ENCODE measurements around the gene PDCD1LG2.
"Not testable (repeated sequence)": the region's sequence is repeated elsewhere in the genome, so short reads cannot be mapped to it uniquely, and the experiment has no call there.

The PDCD1LG2 gene

DNA sequence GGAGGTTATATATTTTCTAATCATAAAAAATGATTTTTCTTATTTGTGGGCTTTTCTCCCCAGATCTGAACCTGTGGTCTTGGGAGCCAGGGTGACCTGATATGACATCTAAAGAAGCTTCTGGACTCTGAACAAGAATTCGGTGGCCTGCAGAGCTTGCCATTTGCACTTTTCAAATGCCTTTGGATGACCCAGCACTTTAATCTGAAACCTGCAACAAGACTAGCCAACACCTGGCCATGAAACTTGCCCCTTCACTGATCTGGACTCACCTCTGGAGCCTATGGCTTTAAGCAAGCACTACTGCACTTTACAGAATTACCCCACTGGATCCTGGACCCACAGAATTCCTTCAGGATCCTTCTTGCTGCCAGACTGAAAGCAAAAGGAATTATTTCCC lies 59.6 kb downstream of the PDCD1LG2 start:
- no peak for DNase-seq

DNA sequence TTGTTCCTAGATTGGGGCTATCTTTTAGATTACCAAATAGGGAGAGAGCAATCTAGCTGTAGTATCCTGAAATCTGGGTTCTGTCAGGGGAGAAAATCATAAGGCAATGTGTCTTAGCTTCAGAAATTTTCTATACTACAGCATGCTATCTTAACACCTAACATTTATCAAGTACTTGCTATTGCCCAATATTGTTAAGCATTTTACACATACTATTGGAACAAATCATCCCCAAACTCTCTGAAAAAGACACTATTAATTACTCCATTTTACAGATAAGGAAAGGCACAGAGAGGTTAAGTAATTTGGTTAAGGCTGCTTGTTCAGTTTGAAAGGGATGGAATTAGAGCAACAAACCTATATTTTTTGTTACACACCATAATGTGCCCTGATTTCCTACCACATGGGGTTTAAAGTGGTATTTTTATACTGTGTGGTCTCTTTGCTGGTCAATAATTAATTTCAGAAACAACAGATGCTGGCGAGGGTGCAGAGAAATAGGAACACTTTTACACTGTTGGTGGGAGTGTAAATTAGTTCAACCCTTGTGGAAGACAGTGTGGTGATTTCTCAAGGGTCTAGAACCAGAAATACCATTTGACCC lies 61.4 kb downstream of the PDCD1LG2 start:
- DNase-seq: no peak

DNA sequence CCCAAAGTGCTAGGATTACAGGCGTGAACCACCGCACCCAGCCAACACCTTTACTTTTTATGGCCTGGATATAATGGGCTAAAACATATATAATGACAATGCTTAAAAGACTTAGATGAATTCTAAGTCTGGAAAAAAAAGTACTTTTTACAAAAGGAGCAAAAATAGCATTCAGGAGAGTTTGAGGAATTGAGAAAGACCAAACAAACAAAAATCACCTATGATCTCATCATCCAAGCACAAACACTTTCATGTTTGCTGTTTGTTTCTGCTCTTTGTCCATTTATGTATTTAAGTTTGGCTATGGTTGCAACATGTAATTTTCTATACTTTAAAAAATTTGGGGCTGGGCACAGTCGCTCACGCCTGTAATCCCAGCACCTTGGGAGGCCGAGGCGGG lies 63.8 kb downstream of the PDCD1LG2 start:
- no peak for DNase-seq

DNA sequence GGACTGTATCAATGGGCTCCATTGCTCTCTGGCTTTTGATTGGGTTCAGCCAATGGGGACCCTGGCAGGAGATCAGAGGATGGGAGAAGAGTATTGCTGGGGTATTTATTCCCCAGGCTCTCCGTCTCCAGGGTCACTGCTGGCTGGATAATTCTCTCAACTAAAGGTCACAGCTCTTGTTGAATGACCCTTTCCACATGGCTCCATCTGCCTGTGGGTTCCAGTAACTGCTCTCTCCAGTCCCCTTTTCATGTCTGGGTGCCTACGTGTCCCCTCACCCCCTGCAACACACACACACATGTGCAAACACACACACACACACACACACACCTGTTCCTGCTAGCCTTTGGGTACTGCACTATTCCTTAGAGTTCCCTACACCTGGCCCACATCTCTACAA lies 64.7 kb downstream of the PDCD1LG2 start:
- DNase-seq: no peak

DNA sequence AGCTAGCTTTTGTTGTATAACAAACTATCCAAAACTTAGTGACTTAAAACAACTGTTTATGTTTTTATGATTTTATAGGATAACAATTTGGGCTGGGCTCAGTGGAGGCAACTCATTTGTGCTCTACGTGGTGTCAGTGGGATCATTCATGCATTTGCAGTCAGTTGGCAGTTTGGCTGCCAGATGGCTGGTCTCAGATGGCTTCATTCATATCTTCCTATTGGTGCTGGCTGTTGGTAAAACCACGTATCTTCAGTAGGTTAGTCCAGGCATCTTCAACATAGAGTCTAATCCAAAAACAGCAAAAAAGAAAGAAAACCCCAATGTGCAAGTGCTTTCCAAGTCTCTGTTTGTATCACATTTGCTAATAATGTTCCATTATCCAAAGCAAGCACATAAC lies 66.9 kb downstream of the PDCD1LG2 start:
- DNase-seq: no peak

DNA sequence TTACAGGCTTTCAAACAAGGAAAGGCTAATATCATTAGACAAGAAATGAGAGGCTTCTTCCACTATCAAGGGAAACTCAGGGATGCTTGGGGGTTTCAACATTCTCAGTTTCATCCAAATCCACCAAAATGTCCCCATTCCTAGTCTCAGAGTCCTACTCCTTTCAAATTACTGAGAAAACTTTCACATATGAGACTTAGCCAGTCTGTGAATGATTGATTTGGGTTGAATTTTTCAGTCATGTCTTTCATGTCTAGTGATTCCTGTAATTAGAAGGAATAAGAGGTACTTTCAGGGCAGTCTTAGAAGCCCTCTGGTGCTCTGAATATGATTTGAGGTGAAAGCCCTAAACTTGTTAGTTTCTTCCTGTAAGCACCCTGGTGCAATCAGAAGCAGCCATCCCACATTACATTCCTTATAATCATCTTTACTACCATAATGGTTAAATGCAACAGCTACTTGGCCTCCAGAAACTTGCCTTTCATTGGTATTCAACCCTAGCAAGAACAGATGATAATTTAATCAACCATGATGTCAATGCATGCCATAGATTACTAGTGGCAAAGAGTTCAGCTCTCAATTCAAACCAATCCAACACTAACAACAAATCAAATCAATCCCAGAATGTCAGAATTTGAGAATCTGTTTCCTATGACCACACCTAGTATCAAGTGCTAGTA lies 67.8 kb downstream of the PDCD1LG2 start:
- no peak for DNase-seq

DNA sequence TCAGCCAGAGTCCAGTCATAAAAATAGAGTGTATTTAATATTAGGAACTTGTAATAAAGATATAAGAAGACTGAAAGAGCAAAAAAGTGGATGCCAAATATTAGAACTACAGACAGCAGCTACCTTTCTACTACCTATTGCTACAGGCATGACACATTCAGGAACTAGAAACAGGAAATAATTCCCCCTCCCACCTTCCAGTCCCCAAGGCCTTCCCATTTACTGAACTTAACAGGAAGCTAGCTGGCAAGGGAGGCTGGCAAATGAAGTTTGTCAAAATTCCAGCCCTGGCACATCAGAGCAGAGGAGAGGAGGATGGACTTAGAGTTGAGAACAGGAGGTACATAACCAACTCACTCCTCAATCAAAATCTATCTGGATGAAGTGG lies 68.4 kb downstream of the PDCD1LG2 start:
- DNase-seq: no peak

DNA sequence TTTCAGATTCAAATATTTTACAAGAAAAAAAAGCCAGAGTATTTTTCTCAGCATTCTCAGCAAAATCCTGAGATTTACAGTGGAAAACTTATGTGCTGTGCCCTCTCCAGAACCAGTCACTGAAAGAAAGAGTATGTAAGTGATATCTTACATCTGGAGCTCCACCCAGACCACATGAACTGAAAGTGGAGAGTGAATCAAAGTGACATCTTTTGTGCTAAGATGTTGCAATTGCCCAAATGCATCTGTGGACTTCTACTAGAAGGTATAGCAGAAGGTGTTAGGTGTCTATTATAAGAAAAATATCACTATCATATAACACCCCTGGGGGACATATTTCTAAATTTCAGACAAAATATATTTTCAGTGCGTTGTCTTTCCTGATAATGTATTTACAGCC lies 69.5 kb downstream of the PDCD1LG2 start:
- DNase-seq: no peak

DNA sequence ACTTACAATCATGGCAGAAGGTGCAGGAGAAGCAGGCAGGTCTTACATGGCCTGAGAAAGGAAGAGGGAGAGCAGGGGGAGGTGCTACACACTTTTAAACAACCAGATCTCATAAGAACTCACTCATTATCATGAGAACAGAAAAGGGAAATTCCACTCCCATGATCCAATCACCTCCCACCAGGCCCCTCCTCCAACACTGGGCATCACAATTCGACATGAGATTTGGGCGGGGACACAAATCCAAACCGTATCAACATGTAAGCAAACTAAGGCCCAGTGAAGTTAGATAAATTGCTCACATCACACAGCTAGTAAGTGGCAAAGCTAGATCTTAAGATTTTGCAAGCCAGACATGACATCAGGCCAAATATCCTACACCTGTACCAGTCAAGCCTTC lies 70.3 kb downstream of the PDCD1LG2 start:
- DNase-seq: no peak

DNA sequence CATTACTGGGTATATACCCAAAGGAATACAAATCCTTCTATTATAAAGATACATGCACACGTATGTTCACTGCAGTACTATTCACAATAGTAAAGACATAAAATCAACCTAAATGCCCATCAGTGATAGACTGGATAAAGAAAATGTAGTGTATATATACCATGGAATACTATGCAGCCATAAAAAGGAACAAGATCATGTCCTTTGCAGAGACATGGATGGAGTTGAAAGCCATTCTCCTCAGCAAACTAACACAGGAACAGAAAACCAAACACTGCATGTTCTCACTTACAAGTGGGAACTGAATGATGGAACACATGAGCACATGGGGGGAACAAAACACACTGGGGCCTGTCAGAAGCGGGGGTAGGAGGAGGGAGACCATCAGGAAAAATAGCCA lies 71.4 kb downstream of the PDCD1LG2 start:
- DNase-seq: not testable (repeated sequence)

DNA sequence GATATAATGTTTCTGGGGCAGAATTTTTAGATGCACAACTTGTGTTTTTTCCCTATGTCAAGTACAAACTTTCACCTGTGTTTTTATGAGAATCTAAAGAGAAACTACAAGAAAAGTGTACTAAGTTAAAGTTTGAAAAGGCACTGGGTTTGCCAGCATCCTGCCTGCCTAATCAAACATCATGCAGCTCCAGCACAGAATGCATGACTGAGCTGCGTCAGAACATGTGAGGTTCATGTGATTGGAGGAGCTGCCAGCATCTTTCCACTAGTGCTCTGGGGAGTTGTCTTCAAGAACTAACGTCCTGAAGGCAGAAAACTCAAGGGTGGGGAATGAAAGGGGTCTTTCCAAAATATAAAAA lies 72.5 kb downstream of the PDCD1LG2 start:
- DNase-seq: no peak

DNA sequence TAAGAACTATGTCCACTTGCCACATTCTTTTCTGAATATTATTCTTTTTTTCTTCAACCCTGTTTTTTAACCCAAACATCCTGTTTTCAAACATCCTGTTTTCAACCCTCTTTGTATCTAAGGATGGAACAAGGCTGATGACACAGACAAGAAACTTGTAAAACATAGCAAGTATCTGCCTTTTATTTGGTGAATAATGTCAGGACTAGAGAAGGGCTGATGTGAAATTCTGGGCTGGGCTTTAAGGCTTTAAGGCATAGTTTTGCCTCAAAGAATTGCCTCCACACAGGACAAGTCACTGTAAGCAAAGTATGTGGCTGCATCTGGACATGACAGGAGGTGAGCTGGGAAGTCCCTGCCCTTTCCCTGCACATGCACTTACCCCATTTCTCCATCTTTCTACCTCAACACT lies 76.1 kb downstream of the PDCD1LG2 start:
- no peak for DNase-seq

DNA sequence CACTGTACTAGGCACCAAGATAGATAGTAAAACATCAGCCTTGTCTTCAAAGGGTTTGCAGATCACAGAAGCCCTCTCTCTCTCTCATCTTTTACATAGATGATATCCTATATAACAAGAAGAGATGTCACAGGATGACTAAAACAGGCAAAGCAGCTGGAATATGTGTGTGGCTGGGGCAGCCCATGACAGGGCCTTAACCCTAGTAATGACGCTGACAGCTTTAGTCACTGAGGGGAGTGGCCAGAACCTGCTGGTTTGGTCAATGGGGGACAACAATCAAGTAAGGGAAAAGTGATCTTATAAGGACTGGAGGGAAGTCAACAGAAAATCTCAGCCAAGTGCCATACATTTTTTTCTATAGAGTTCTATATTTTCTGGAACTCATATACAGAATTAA lies 76.7 kb downstream of the PDCD1LG2 start:
- no peak for DNase-seq

DNA sequence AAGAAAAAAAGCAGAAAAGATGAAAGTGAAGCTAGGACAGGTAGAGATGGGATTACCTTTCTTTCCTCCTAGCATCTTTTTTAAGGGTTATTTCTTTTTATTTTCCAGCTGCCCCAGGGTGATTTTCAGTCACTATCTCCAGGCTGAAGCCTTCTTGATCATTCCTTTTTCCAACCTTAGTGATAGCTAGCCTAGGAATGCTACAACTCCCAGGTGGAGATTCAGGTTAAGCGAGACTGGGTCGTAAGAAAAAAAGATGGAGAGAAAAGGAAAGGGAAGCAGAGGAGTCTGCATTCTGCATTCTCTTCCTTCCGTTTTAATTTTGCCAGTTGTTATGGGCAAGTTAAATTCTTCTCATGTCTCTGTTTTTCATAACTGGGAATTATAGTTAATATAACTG lies 81.9 kb downstream of the PDCD1LG2 start:
- no peak for DNase-seq

DNA sequence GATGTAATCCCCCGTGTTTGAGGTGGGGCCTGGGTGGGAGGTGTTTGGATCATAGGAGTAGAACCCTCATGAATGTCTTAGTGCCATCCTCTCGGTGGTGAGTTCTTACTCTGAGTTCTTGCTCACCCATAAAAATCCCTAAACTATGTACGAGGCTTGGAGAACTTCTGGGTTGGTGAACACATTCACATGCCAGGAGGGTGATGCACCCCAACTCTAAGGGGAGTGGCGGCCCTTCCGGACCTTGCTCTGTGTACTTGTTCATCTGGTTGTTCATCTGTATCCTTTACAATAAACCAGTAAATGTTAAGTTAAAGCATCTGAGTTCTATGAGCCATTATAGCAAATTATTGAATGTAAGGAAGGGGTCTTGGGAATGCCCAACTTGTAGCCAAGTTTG lies 82.6 kb downstream of the PDCD1LG2 start:
- no peak for DNase-seq

DNA sequence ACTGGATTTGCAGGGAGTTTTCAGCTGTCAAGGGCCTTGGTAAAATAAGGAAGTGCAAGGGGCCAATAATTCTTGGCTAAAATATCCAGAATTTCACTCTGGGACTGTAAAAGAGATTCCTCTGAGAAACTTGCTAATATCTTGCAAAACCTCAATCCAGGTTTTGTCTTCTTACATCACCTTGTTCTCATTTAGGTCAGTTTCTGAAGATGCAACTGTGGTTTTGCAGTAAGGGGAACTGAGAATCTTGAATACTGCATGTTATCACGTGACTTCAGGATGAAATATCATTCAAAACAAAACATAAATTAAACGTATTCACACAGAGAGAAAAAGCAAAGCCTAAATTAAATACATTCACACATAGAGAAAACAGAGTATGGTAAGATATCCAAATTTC lies 83.6 kb downstream of the PDCD1LG2 start:
- DNase-seq: no peak

DNA sequence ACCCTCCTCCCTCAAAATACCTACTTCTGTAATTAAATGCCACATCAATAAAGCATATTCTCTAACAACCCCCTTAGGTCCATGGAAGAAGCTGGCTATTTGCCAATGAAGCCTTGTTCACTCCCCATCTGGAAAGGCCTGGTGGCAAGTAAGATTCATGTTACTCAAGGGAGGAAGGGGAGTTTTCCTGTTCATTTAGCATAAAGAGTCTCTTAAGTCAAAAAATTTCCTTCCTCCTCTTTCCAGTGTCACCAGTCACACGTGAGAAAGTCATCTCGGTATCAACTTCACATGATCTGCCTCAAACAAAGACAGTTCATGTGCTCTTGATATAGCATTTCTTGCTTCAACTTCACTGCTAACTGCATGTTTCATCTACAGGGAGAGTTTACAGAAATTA lies 85.8 kb downstream of the PDCD1LG2 start:
- DNase-seq: no peak

DNA sequence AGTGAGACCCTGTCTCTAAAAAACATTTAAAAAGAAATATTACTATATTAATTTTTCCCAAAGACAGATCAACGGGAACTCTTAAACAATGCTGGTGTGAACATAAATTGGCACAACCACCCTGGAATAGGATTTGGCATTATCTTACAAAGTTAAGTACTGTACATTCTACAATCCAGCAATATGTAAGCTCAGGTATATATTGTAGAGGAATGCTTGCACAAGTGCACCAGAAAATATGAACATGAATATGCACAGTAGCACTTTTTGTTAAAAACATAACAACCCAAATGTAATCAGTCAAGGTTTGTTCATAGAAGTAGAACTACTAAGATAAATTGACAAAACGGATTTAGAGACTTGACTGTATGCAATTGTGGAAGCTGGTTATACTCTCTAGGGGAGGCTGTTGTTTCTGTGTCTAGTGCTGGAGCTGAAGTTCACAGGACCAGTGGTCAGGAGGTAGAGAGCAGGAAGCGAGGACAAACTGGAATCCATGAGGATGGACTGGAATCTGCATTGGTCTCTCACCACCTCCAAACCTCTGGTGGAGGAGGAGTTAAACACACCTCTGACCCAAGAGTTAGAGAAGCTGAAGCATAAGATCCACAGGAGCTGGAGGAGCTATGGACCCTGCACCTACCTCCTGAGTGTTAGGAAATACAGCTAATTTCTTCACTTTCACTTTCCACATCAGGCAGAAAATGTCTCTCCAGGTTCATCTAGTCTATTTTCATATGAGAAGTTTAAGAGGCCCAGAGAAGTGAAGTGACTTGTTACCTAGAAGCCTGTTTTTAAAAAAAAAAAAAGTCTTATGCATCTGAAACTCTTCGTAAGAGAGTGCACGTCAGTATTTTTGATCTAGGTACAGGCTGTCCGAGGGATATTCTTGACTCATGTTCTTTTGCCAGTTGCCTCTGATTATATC lies 98.2 kb downstream of the PDCD1LG2 start:
- no peak for DNase-seq

DNA sequence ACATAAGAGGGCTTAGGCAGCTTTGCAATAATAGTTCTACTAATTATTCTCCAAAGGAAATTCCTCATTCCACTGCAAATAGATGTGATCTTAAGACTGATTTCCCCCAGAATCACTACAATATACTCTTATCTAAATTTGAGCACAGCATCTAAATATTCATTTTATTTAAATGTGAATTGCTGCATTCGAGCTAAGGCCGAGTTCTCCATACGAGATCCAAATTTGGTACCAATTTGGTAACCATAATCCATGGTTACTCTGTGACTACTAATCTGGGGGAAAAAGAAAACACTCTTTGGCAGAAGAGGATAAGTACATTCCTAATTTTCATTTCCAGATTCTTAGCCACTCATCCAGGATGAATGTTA lies 98.9 kb downstream of the PDCD1LG2 start:
- no peak for DNase-seq

DNA sequence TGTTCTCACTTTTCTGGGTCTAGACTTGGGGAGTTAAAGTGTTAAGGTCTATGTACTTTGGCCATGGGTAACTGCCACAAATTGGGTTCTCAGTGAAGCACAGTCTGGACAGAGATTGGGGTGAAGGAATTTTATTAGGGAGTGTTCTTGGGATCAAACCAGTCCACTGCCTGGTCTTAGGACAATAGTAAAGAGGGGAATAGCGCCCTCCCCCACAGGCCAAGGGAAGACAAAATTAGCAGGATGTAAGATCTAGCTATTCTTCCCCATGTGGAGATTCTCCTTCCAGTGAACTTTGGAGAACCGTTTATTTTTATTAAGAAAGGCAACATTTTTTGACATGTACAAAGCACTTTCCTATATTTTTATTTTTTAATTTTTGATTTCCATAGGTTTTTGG lies 100.2 kb downstream of the PDCD1LG2 start:
- no peak for DNase-seq

DNA sequence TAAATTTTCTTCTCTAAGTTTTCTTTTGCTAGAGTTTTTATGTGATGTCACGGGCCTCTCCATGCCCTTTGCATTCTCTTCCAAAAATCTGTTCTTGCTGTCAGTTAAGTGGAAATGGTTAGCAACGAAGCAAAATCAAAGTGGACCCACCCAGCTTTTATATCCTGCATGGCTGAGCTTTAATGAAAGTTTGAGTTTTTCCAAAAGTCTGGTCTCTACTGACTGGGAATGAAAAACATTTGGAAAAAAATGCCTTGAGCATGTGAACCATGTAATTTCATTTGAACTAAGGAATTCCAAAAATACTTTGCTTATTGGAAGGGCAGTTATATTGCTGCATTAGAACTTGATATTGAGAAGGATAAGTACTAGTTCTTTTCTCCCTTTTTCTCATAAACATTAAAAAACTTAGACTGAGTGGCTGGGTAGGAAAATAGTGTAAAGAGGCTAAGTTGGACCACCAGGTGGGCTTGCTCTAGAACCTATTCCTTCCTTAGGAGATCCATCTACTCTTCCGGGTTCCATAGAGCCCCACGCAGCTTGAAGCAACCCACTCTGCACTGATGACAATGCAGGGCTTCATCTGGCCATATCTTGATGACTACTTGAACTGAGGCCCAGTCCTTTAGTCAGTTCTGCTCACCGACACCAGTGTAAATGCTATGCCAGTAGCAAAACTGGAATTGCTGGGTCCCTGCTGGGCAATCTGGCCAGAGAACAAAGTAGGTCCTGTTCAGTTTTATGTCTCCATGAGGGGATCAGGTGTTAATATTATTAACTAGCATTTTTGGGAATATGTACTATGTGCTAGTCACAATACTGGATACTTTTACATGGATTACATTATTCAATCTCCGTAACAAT lies 101.2 kb downstream of the PDCD1LG2 start:
- no peak for DNase-seq

DNA sequence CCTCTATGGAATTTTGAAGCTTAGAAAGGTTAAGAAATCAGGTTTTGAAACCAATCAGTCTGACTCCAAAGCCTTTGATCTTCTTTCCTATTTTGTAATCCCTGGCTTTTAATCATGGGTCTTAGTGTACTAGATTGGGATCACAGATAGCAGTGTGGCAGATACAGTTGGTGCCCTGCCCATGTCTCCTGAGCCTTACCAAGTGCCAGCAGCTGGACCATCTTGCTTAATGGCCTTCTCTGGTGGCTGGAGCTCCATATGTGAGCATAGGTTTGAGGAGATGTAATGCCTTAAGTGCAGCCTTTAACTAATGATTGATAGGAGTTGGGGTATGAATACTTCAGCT lies 101.8 kb downstream of the PDCD1LG2 start:
- DNase-seq: no peak

DNA sequence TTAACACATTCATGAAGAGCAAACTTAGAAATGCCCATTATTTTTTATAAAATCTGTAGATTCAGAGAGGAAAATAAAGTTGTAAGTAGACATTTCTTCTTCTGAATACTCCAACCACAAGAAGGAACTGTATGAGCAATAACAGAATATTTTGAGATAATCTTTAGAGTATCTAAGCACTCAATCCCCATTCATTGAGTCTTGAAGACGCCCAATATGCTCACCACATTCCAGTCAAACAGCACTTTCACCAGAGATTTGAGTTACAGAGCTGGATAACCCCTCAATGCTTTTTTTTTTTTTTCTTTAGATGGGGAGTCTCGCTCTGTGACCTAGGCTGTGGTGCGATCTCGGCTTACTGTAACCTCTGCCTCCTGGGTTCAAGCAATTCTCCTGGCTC lies 103.9 kb downstream of the PDCD1LG2 start:
- DNase-seq: no peak

Data from NCI-H2081 (cell line).